H1 (cell line): Measurements from ENCODE around the gene OPN3. TPM values are rescaled to one million over a fixed set of nuclear protein-coding genes. Genes with fewer than 3 reads are reported as not detected.

Experiments
- CHD7 ChIP-seq: fragments of 300-600 bp; sonication (generic); IDR thresholded peaks from 2 replicates; pipeline ENCODE4 v1.7.1; 2012; ENCODE audit warnings: low read length, moderate library complexity, mild to moderate bottlenecking, inconsistent platforms; ENCODE audit not compliant: insufficient replicate concordance
- SIN3A ChIP-seq, 2 experiments: IDR thresholded peaks in 1 of 2; conservative IDR thresholded peaks in 1 of 2; 2 replicates each; pipeline ENCODE4 v1.6.1; 2011 to 2012; ENCODE audit warnings: low read length in 2 of 2, improper control_type of control experiment in 1 of 2, low read depth in 1 of 2, mild to moderate bottlenecking in 1 of 2
- SP2 ChIP-seq: IDR thresholded peaks from 2 replicates; pipeline ENCODE4 v1.6.1; 2012; ENCODE audit warnings: mild to moderate bottlenecking, low read length, inconsistent platforms
- polyA plus RNA-seq, 7 experiments: library from polyadenylated mRNA; depleted of rRNA in 3 of 7; stranded (reverse) in 5 of 7; unstranded in 2 of 7; fragments of >200 nt in 5 of 7; fragments of 200-250 nt in 2 of 7; gene quantifications; 1 replicate in 5 of 7; 2 replicates in 1 of 7; 4 replicates in 1 of 7; pipeline versions ENCODE4 v1.2.1 to v1.2.3, GENCODE V29; 2011 to 2013; ENCODE audit warnings: missing spikeins in 2 of 7, mixed read lengths in 2 of 7
- total RNA-seq: library from RNA; stranded (reverse); fragmentation: NEBNext Ultra II Directional; extraction: Animal tissue kit (Norgen Biotek cat#: 25700); gene quantifications from 2 replicates; pipeline ENCODE4 v1.2.1, GENCODE V29; 2021

Gene OPN3
- total and polyA plus RNA-seq, 2 of the 8 experiments (the other 6 are each of a cell fraction or from before 2014, with no cell fraction given): 8.8 to 19.4 TPM

GRCh38 chr1:241550318-241550717 is 89.9 kb downstream of the OPN3 start (continued):
- TF ChIP-seq CHD7 (no peak), SIN3A (conservative IDR thresholded peaks at IDR 0.05 in 1 of 2, IDR thresholded peaks at IDR 0.05 in 1 of 2; ENCODE audit: low read depth in 1 of 2, low read length in 2 of 2) (no peak), SP2 (no peak)
